RWPE1 (cell line): ENCODE data around the gene FAM149A.

Experiments used
- CTCF ChIA-PET: fragments of 350-600 bp; sonication (Branson Sonifier 250); formaldehyde crosslinking; extraction: SDS; loops from one replicate; lab custom pipeline; 2021; lab: Yijun Ruan, JAX
- POLR2A ChIA-PET: fragments of 400-600 bp; formaldehyde crosslinking; extraction: SDS; loops from one replicate; lab custom pipeline; 2020; ENCODE audit warnings: antibody characterized with exemption; ENCODE audit not compliant: low non-redundant PET; lab: Yijun Ruan, JAX
- DNase-seq: peaks from one replicate; pipeline ENCODE4 v3.0.0; 2012; ENCODE audit warnings: low spot score
- H3K27ac ChIP-seq: fragments of 450-650 bp; 2 replicates; pipeline ENCODE4 v1.5.1; 2017
- CTCF ChIP-seq: fragments of 450-650 bp; conservative IDR thresholded peaks from 2 replicates; pipeline ENCODE4 v1.5.1; 2017; ENCODE audit warnings: low read depth, mild to moderate bottlenecking

FAM149A gene

DNA sequence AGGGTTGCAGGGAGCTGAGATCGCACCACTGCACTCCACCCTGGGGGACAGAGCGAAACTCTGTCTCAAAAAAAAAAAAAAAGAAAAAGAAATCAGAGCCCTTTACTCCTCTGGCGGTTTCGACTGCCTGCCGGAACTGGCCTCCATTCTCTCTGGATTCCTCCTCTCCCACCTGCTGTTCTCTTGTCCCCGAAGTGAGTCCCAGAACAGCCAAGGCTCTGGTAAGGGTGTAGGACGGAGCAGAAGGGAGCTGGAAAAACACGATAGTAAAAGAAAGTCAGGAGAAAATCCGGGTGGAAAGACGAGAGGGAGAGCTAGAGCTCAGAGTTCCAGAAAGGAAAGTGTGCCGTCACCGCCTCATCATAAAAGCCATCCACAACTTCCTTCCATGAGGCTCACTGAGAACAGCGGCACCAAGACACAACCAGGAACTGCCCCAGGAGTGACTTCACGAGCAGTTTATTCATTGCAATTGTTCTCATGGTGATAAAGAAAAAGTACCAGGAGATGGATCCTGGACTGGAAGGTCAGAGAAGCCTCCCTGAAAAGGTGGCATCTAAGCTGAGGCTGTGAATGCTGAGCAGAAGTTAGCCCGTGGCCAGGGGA is 23.2 kb upstream of the FAM149A start:
- TF ChIP-seq CTCF = no peak
- DNase-seq = no peak
- POLR2A ChIA-PET = no interaction called here
- CTCF ChIA-PET = no interaction called here
- no peak overlapping the region for H3K27ac ChIP-seq

- CTCF ChIA-PET = no interaction called here
- no peak overlapping the region for H3K27ac ChIP-seq
- POLR2A ChIA-PET = no interaction called here
- DNase-seq = no peak
- TF ChIP-seq CTCF = no peak
Observed at GRCh38 chr4:186082221-186082620, 22.3 kb upstream of the FAM149A start.

GRCh38 chr4:186088523-186088922 is 16.0 kb upstream of the FAM149A start:
- ChIA-PET POLR2A (no interaction called here), CTCF (no interaction called here)
- DNase-seq = no peak
- TF ChIP-seq CTCF = no peak
- H3K27ac ChIP-seq = no peak overlapping the region

- no peak for DNase-seq
- ChIA-PET POLR2A (no interaction called here), CTCF (no interaction called here)
Observed at GRCh38 chr4:186092296-186092695, 12.2 kb upstream of the FAM149A start.

DNA sequence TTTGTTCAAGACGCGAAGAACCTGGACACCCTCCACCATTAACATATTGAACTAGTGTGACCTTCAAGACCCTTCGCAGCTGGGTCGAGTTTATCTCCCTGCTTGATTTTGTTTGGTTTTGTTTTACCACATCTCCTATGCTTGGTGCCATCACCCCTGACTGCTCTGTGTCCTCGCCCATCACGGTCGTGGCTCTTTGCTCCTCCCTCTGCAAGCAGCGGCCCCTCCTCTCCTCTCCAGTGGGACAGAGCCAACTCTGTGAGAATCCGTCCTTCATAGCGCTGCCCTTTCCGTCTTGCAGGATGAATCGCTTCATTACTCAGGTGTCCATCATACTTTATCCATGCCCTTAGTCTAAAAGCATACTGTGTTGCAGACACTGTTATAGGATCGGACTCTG is 9.1 kb upstream of the FAM149A start:
- no peak for TF ChIP-seq CTCF
- POLR2A ChIA-PET = no interaction called here
- DNase-seq = no peak
- CTCF ChIA-PET = no interaction called here
- H3K27ac ChIP-seq = no peak overlapping the region

More at GRCh38 chr4:186092296-186092695, 12.2 kb upstream of the FAM149A start:
- no peak overlapping the region for H3K27ac ChIP-seq
- TF ChIP-seq CTCF = no peak

GRCh38 chr4:186096681-186097165 is 7.8 kb upstream of the FAM149A start:
- CTCF ChIA-PET = no interaction called here
- H3K27ac ChIP-seq = no peak overlapping the region
- POLR2A ChIA-PET = no interaction called here
- no peak for TF ChIP-seq CTCF
- DNase-seq = no peak
